ENCODE measurements around the gene WDFY3. TPM values are rescaled to one million over a fixed set of nuclear protein-coding genes. Genes with fewer than 3 reads are reported as not detected.

The WDFY3 gene
- total and polyA plus RNA-seq, 9 of the 15 experiments (the other 6 are each of a cell fraction or from before 2014, with no cell fraction given), result 0.58 to 13.5 (median 9.4) TPM

- TF ChIP-seq MGA (IDR thresholded peaks at IDR 0.05), result no peak
- TF ChIP-seq GTF2F1 (IDR thresholded peaks at IDR 0.05; ENCODE audit: low read depth, low read length), result no peak
- TF ChIP-seq ZNF57 (CRISPR knock-in tag; IDR thresholded peaks at IDR 0.05), result no peak
- TF ChIP-seq BACH1 (tag; IDR thresholded peaks at IDR 0.05), result no peak
- no peak for TF ChIP-seq ZNF699 (CRISPR knock-in tag; IDR thresholded peaks at IDR 0.05; ENCODE audit: insufficient replicate concordance)
- TF ChIP-seq TEAD4 (IDR thresholded peaks at IDR 0.05; ENCODE audit: low read length), result no peak
- TF ChIP-seq TEAD4 (CRISPR knock-in tag; IDR thresholded peaks at IDR 0.05; ENCODE audit: borderline replicate concordance), result no peak
- no peak for TF ChIP-seq TFAP4 (CRISPR knock-in tag; IDR thresholded peaks at IDR 0.05; ENCODE audit: borderline replicate concordance)
- no peak for TF ChIP-seq HINFP (tag; conservative IDR thresholded peaks at IDR 0.05; ENCODE audit: low read depth)
- no peak for TF ChIP-seq NR4A1 (CRISPR knock-in tag; IDR thresholded peaks at IDR 0.05)
- TF ChIP-seq NR4A1 (tag; IDR thresholded peaks at IDR 0.05), result no peak
These were observed 294.3 kb downstream of the WDFY3 start (continued) for GRCh38 chr4:84672177-84672576.
